BLaER1 treated with 17β-estradiol and CSF1 and Interleukin-3, amounts not matched to agents 10 nM and 100 nM (cell line): ENCODE measurements around the gene CXCL16.
"Not testable (repeated sequence)": the region's sequence is repeated elsewhere in the genome, so short reads cannot be mapped to it uniquely, and the experiment has no call there.

ENCODE experiments used
- H3K27ac ChIP-seq, 11 experiments: shearing (Covaris generic); formaldehyde crosslinking; 2 replicates each; pipeline ENCODE4 v1.8.1; 2022
- H3K27me3 ChIP-seq, 11 experiments: shearing (Covaris generic); formaldehyde crosslinking; 2 replicates each; pipeline ENCODE4 v1.8.1; 2022
- H3K36me3 ChIP-seq, 11 experiments: shearing (Covaris generic); formaldehyde crosslinking; 2 replicates each; pipeline ENCODE4 v1.8.1; 2022
- H3K4me1 ChIP-seq, 10 experiments: shearing (Covaris generic); formaldehyde crosslinking; 2 replicates each; pipeline ENCODE4 v1.8.1; 2022
- H3K4me2 ChIP-seq, 11 experiments: shearing (Covaris generic); formaldehyde crosslinking; 2 replicates each; pipeline ENCODE4 v1.8.1; 2022
- H3K4me3 ChIP-seq, 10 experiments: shearing (Covaris generic); formaldehyde crosslinking; 2 replicates each; pipeline ENCODE4 v1.8.1; 2022
- H3K9ac ChIP-seq, 11 experiments: shearing (Covaris generic); formaldehyde crosslinking; 2 replicates each; pipeline ENCODE4 v1.8.1; 2022
- H3K9me3 ChIP-seq, 11 experiments: shearing (Covaris generic); formaldehyde crosslinking; replicated peaks in 1 of 11; 2 replicates each; pipeline ENCODE4 v1.8.1; 2022
- H4K20me1 ChIP-seq, 11 experiments: shearing (Covaris generic); formaldehyde crosslinking; 2 replicates each; pipeline ENCODE4 v1.8.1; 2022
- Cebpa-rat ChIP-seq, 11 experiments: shearing (Covaris generic); IDR thresholded peaks; 2 replicates each; pipeline ENCODE4 v1.8.1; 2022

The CXCL16 gene

GRCh38 chr17:4717791-4718190 is 21.9 kb downstream of the CXCL16 start:
- Histone ChIP-seq H3K9me3 (peaks cover 0 to 26% (median 10%) of the 10 kb centered on the region in 11 experiments; a peak in 9 of 22 replicates), H3K4me3 (peak overlapping the region in 8 of 10 experiments; percentile 30 to 98 (median 52); a peak in 16 of 20 replicates), H3K27me3 (no peaks in the 10 kb centered on the region), H3K9ac (peak overlapping the region; percentile 50 to 99 (median 61); a peak in 19 of 22 replicates), H3K36me3 (peaks cover 63 to 87% (median 81%) of the 10 kb centered on the region in 11 experiments), H3K4me1 (peaks cover 73 to 97% (median 79%) of the 10 kb centered on the region in 10 experiments), H3K4me2 (peak overlapping the region; percentile 85 to 100 (median 98)), H4K20me1 (peaks cover 4 to 91% (median 25%) of the 10 kb centered on the region in 11 experiments; a peak in 15 of 22 replicates), H3K27ac (peak overlapping the region in 10 of 11 experiments; percentile 49 to 99 (median 74); a peak in 20 of 22 replicates)
- TF ChIP-seq Cebpa-rat (IDR thresholded peaks at IDR 0.05), result no peak

GRCh38 chr17:4716081-4716480 is 23.6 kb downstream of the CXCL16 start:
- Histone ChIP-seq H3K4me2 (peak overlapping the region; percentile 94 to 100 (median 99)), H3K4me3 (peak overlapping the region in 8 of 10 experiments; percentile 39 to 100 (median 94); a peak in 15 of 20 replicates), H3K4me1 (peaks cover 84 to 92% (median 88%) of the 10 kb centered on the region in 10 experiments), H3K9me3 (peaks cover 0 to 26% (median 10%) of the 10 kb centered on the region in 11 experiments; a peak in 9 of 22 replicates), H3K9ac (peak overlapping the region; percentile 58 to 99 (median 75); a peak in 20 of 22 replicates), H3K27me3 (no peaks in the 10 kb centered on the region), H4K20me1 (peaks cover 14 to 90% (median 25%) of the 10 kb centered on the region in 11 experiments; a peak in 15 of 22 replicates), H3K36me3 (peaks cover 55 to 86% (median 76%) of the 10 kb centered on the region in 11 experiments), H3K27ac (peak overlapping the region in 10 of 11 experiments; percentile 70 to 99 (median 98); a peak in 19 of 22 replicates)
- TF ChIP-seq Cebpa-rat (IDR thresholded peaks at IDR 0.05), result no peak

GRCh38 chr17:4715063-4715744 is 24.5 kb downstream of the CXCL16 start:
- no peak for TF ChIP-seq Cebpa-rat (IDR thresholded peaks at IDR 0.05)
- H3K27ac ChIP-seq, result peak overlapping the region; percentile 67 to 99 (median 97)
- peaks cover 0 to 25% (median 10%) of the 10 kb centered on the region in 11 experiments; a peak in 9 of 22 replicates for H3K9me3 ChIP-seq
- peaks cover 47 to 77% (median 68%) of the 10 kb centered on the region in 11 experiments for H3K36me3 ChIP-seq
- H3K9ac ChIP-seq, result peak overlapping the region; percentile 58 to 99 (median 75)
- peak overlapping the region; percentile 94 to 100 (median 99) for H3K4me2 ChIP-seq
- H4K20me1 ChIP-seq, result peaks cover 14 to 83% (median 27%) of the 10 kb centered on the region in 11 experiments; a peak in 15 of 22 replicates
- no peaks in the 10 kb centered on the region for H3K27me3 ChIP-seq
- H3K4me1 ChIP-seq, result peaks cover 84 to 94% (median 86%) of the 10 kb centered on the region in 10 experiments
- peak overlapping the region in 9 of 10 experiments; percentile 39 to 100 (median 92); a peak in 18 of 20 replicates for H3K4me3 ChIP-seq

GRCh38 chr17:4714340-4715062 is 25.2 kb downstream of the CXCL16 start:
- Histone ChIP-seq H3K36me3 (peaks cover 40 to 70% (median 60%) of the 10 kb centered on the region in 11 experiments), H3K9ac (peak overlapping the region; percentile 58 to 99 (median 77)), H3K9me3 (peaks cover 0 to 18% (median 4%) of the 10 kb centered on the region in 11 experiments; a peak in 9 of 22 replicates), H3K4me2 (peak overlapping the region; percentile 94 to 100 (median 99)), H4K20me1 (peaks cover 11 to 77% (median 27%) of the 10 kb centered on the region in 11 experiments; a peak in 15 of 22 replicates), H3K4me1 (peaks cover 79 to 90% (median 82%) of the 10 kb centered on the region in 10 experiments), H3K4me3 (peak overlapping the region in 9 of 10 experiments; percentile 39 to 100 (median 92); a peak in 18 of 20 replicates), H3K27ac (peak overlapping the region; percentile 67 to 99 (median 97))
- H3K27me3 ChIP-seq, result not testable (repeated sequence)

- Histone ChIP-seq H4K20me1 (peaks cover 1 to 57% (median 18%) of the 10 kb centered on the region in 11 experiments; a peak in 15 of 22 replicates), H3K9me3 (peaks cover 0 to 5% (median 0%) of the 10 kb centered on the region in 11 experiments; a peak in 4 of 22 replicates), H3K9ac (peak overlapping the region; percentile 77 to 99 (median 95); a peak in 21 of 22 replicates), H3K4me2 (peak overlapping the region; percentile 94 to 100 (median 99)), H3K27ac (peak overlapping the region; percentile 77 to 99 (median 97)), H3K4me1 (peaks cover 64 to 74% (median 68%) of the 10 kb centered on the region in 10 experiments), H3K36me3 (peaks cover 21 to 50% (median 41%) of the 10 kb centered on the region in 11 experiments), H3K4me3 (peak overlapping the region in 9 of 10 experiments; percentile 82 to 100 (median 96); a peak in 18 of 20 replicates), H3K27me3 (no peaks in the 10 kb centered on the region)
- TF ChIP-seq Cebpa-rat (IDR thresholded peaks at IDR 0.05), result no peak
Observed at GRCh38 chr17:4712526-4712925, 27.2 kb downstream of the CXCL16 start.

GRCh38 chr17:4711661-4712181 is 28.0 kb downstream of the CXCL16 start:
- H3K27ac ChIP-seq, result peak overlapping the region; percentile 87 to 99 (median 97)

GRCh38 chr17:4710693-4711634 is 28.8 kb downstream of the CXCL16 start:
- Histone ChIP-seq H3K4me2 (peak overlapping the region; percentile 94 to 100 (median 99)), H4K20me1 (peaks cover 0 to 42% (median 10%) of the 10 kb centered on the region in 11 experiments; a peak in 11 of 22 replicates), H3K27ac (peak overlapping the region; percentile 87 to 99 (median 97))

More at GRCh38 chr17:4711661-4712181, 28.0 kb downstream of the CXCL16 start:
- no peaks in the 10 kb centered on the region for H3K27me3 ChIP-seq
- H3K4me2 ChIP-seq, result peak overlapping the region; percentile 94 to 100 (median 99)
- H3K4me1 ChIP-seq, result peaks cover 56 to 69% (median 62%) of the 10 kb centered on the region in 10 experiments
- H3K9ac ChIP-seq, result peak overlapping the region; percentile 90 to 99 (median 97)
- H3K4me3 ChIP-seq, result peak overlapping the region; percentile 71 to 100 (median 94); a peak in 19 of 20 replicates
- TF ChIP-seq Cebpa-rat (IDR thresholded peaks at IDR 0.05), result no peak
- H4K20me1 ChIP-seq, result peaks cover 0 to 49% (median 10%) of the 10 kb centered on the region in 11 experiments; a peak in 12 of 22 replicates
- H3K36me3 ChIP-seq, result peaks cover 13 to 42% (median 33%) of the 10 kb centered on the region in 11 experiments
- peaks cover 0 to 5% (median 0%) of the 10 kb centered on the region in 11 experiments; a peak in 4 of 22 replicates for H3K9me3 ChIP-seq

More at GRCh38 chr17:4710693-4711634, 28.8 kb downstream of the CXCL16 start:
- Histone ChIP-seq H3K27me3 (no peaks in the 10 kb centered on the region), H3K4me3 (peak overlapping the region; percentile 71 to 100 (median 94)), H3K9me3 (peaks cover 0 to 5% (median 0%) of the 10 kb centered on the region in 11 experiments; a peak in 4 of 22 replicates), H3K9ac (peak overlapping the region; percentile 90 to 99 (median 97)), H3K36me3 (peaks cover 8 to 35% (median 26%) of the 10 kb centered on the region in 11 experiments; a peak in 21 of 22 replicates), H3K4me1 (peaks cover 53 to 69% (median 57%) of the 10 kb centered on the region in 10 experiments)
- no peak; a peak in 1 of 22 replicates for TF ChIP-seq Cebpa-rat (IDR thresholded peaks at IDR 0.05)
